Subcutaneous adipose tissue (tissue), 4 donors: ENCODE results near the gene SH3RF1. TPM values are rescaled to one million over a fixed set of nuclear protein-coding genes. Genes with fewer than 3 reads are reported as not detected.

Experiments used
- total RNA-seq, 4 donors: library from RNA; depleted of rRNA; stranded (reverse); fragments of >200 nt; gene quantifications; one replicate each; pipeline ENCODE4 v1.1.0, GENCODE V29; 2016
- TF ChIP-seq, protein P1 (sequence below): fragments of 450-650 bp; IDR thresholded peaks from one replicate; pipeline ENCODE4 v1.5.1; 2016; ENCODE audit warnings: low read depth, mild to moderate bottlenecking, control low read depth, antibody characterized with exemption, moderate library complexity

The SH3RF1 gene
- total RNA-seq, 4 donors from 2014 or later = 12.9 to 36.9 (median 20.8) TPM

DNA sequence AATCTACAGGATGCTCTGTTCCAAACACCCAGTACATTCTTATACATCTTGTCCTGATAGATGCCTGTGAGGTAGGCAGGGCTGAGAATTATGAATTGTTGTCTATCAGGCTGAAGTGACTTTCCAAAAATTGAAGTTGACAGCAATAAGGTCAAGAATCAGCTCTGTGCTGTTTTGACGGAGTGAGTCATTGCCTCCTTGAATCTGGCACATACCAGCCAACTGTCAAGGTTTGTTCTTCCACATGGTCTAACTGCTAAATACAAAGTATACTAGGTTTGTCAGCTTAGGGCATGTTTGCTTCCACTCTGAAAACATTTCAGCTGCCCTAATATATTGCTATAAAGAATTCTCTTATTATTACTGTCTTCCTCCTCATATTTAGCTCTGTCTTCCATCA lies 32.3 kb downstream of the SH3RF1 start:
- TF ChIP-seq, protein P1, sequence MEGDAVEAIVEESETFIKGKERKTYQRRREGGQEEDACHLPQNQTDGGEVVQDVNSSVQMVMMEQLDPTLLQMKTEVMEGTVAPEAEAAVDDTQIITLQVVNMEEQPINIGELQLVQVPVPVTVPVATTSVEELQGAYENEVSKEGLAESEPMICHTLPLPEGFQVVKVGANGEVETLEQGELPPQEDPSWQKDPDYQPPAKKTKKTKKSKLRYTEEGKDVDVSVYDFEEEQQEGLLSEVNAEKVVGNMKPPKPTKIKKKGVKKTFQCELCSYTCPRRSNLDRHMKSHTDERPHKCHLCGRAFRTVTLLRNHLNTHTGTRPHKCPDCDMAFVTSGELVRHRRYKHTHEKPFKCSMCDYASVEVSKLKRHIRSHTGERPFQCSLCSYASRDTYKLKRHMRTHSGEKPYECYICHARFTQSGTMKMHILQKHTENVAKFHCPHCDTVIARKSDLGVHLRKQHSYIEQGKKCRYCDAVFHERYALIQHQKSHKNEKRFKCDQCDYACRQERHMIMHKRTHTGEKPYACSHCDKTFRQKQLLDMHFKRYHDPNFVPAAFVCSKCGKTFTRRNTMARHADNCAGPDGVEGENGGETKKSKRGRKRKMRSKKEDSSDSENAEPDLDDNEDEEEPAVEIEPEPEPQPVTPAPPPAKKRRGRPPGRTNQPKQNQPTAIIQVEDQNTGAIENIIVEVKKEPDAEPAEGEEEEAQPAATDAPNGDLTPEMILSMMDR = no peak

DNA sequence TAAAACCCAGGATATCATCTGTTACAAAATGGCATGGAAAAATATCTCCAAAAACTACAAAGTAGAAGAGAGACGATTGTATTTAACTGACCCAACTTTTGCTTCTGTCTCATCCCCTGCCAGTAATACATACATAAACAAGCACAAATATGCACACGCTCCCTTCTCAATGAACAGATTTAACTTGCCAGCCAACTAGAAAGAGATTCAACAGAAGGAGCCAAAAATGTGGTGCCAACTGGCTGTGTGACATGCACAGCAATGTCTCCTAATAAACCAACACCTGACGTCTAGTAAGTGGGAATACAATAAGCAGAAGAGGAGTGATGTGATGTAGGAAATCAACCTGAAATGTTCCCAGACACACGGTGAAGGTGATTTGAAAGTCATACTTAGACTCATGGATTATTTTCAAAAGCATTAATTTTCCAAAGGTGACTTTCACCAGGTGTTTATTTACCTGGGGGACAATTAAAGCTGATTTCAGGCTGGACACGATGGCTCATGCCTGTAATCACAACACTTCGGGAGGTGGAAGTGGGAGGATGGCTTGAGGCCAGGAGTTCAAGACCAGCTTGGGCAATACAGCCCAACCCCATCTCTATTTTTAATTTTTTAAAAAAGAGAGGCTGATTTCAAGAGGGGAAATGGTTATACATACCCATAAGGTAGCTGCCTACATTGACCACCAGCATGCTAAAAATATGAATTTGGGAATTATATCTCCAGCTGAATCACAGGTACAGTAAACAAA lies 33.7 kb downstream of the SH3RF1 start:
- TF ChIP-seq, protein P1 = no peak

DNA sequence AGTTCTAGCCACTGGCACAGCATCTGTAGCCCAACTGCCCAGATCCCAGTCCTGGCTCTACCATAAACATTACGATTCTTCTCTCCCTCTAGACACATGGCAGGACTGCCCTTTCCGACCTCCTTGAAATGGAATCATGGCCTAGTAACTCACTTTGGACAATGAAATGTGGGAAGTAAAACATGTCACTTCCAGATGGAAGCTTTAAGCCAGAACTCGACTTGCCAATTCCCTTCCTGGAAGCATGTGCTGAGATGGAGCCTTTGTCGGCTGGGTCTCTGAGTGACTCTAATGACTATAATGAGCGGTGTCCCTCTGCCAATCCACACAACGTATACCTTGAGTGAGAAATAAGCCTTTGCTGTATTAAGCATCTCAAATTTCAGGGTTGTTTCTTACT lies 34.7 kb downstream of the SH3RF1 start:
- TF ChIP-seq, protein P1 = no peak

DNA sequence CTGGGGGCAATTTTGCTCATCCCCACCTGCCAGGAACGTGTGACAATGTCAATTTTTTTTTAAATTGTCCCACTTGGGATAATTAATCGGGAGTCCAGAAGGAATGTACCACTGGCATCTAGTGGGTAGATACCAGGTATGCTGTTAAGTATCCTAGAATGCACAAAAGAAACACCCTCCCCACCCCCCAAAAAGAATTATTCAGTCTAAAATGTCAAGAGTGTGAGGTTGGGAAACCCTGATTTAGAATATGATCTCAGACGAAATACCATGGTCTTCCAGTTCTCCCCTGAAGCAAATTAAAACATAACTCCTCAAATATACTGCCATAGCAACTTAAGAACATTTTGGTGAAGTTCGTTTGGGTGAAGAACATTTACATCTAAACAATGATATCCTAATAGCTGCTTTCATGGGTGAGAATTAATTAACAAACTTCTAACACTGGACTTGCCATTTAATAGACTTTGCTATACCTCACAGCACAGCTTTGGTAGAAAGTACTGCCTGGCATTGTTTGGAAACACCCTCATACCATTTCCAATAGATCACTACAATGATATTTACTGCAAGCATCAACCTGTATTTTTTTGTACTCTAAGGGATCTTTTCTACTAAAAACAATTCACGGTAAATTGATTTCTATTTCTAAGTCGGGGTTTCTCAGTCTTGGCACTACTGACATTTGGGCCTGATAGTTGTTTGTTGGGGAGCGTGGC lies 36.5 kb downstream of the SH3RF1 start:
- TF ChIP-seq, protein P1 = no peak

DNA sequence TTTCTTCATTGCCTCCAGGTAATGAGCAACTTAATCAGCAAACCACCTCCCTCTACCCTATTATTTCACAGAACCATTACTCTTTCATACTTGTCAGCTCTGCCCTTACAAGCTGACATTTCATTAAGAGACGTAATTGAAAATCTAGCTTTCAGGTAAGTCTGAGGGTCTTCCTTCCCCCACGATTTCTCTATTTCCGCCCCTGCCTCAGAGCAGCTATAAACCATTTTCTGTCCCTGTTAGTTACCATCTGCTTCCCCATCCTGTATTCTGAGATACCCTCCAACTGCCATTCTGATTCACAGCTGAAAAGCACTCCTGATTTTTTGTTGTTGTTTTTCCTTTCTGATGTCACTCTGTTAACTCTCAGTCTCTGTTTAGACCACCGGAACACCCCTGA lies 37.1 kb downstream of the SH3RF1 start:
- TF ChIP-seq, protein P1 = no peak

DNA sequence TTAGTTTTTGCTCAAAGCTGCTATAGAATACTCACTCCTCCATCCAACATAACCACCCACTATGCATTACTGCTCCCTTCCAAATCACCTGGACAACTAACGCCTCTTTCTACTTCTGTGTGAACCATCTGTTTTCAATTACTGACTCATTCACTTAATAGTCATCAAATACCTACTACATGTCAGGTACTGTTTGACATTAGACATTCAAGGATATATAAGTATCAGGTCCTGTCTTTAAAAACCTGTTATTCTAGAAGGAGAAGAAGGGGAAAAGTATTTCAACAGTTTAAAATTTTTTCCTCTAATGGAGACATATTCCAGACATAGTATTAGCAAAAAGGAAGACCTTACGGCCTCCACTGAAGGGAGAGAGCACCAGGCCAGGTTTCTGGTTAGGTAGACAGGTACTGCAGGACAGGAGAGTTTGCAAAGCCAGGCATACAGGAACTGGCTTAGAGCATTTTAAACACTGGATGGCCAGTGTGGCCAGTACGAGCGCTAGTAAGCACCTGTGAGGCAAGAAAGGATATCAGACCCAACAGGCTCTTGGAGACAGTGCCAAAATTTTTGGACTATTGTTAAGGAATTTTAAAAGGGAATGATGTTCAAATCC lies 39.0 kb downstream of the SH3RF1 start:
- TF ChIP-seq, protein P1 = no peak

DNA sequence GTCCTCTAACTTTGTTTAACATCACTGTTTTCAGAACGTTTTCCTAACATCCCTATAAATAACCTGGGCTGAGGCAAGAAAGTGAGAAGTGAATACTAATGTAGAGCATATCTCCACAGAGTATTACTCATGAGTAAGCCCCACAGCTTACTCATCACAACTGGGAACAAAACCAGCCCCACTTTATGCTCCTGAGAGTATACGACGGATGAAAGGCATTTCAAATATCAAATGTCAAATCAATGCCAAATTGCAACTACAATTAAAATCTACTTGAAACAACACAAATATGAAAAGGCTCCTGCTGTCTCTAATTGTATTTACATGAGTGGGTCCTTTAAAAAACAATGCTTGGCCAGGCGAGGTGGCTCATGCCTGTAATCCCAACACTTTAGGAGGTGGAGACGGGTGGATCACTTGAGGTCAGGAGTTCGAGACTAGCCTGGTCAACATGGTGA lies 41.2 kb downstream of the SH3RF1 start:
- TF ChIP-seq, protein P1 = no peak
